Neutrophil (primary cell): ENCODE measurements around the gene VSX2.

Source experiments
- H3K27ac ChIP-seq: fragments of 200-600 bp; sonication (generic); 2 replicates; pipeline ENCODE4 v1.5.1; 2016; ENCODE audit warnings: mild to moderate bottlenecking, moderate library complexity
- H3K27me3 ChIP-seq: fragments of 200-600 bp; sonication (generic); 2 replicates; pipeline ENCODE4 v1.6.0; 2016; ENCODE audit warnings: mild to moderate bottlenecking
- H3K36me3 ChIP-seq: fragments of 200-600 bp; sonication (generic); 2 replicates; pipeline ENCODE4 v1.5.1; 2017
- H3K4me1 ChIP-seq, 2 experiments: fragments of 200-600 bp in 1 of 2; sonication (generic) in 1 of 2; 1 replicate in 1 of 2; 2 replicates in 1 of 2; pipeline versions ENCODE4 v1.5.1 to v1.6.1; 2013 to 2016; ENCODE audit warnings: low read depth in 1 of 2, low read length in 1 of 2, mild to moderate bottlenecking in 1 of 2, moderate library complexity in 1 of 2; ENCODE audit not compliant: control insufficient read depth in 1 of 2, insufficient read depth in 1 of 2
- H3K4me3 ChIP-seq, 2 experiments: fragments of 200-600 bp in 1 of 2; sonication (generic) in 1 of 2; 1 replicate in 1 of 2; 2 replicates in 1 of 2; pipeline ENCODE4 v1.5.1; 2013 to 2016; ENCODE audit warnings: low read depth in 1 of 2, low read length in 1 of 2, mild to moderate bottlenecking in 1 of 2, moderate library complexity in 1 of 2
- H3K9me3 ChIP-seq: fragments of 200-600 bp; sonication (generic); 2 replicates; pipeline ENCODE4 v1.5.1; 2016
- TF ChIP-seq, protein P1 (sequence below): fragments of 200-600 bp; sonication (generic); IDR thresholded peaks from 2 replicates; pipeline ENCODE4 v1.5.1; 2016; ENCODE audit warnings: antibody characterized with exemption

The VSX2 gene

DNA sequence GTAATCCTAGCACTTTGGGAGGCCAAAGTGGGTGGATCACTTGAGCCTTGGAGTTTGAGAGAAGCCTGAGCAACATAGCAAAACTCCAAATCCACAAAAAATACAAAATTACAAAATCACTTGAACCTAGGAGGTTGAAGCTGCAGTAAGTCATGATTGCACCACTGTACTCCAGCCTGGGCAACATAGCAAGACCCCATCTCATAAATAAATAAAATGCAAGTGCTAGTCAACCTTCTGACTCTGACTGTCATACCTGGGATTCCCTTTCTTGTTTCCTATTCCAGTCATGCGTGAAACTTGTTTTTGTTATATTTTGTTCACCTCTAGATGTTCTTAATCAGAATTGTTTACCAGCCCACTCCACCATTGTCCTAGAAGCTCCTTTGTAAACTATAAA, 32.1 kb downstream of the VSX2 start:
- H3K27ac ChIP-seq = no peak overlapping the region
- H3K36me3 ChIP-seq = no peaks in the 10 kb centered on the region
- H3K27me3 ChIP-seq = peaks cover 23% of the 10 kb centered on the region
- no peaks in the 10 kb centered on the region for H3K4me1 ChIP-seq
- no peaks in the 10 kb centered on the region for H3K9me3 ChIP-seq
- no peak overlapping the region for H3K4me3 ChIP-seq
- TF ChIP-seq, protein P1, sequence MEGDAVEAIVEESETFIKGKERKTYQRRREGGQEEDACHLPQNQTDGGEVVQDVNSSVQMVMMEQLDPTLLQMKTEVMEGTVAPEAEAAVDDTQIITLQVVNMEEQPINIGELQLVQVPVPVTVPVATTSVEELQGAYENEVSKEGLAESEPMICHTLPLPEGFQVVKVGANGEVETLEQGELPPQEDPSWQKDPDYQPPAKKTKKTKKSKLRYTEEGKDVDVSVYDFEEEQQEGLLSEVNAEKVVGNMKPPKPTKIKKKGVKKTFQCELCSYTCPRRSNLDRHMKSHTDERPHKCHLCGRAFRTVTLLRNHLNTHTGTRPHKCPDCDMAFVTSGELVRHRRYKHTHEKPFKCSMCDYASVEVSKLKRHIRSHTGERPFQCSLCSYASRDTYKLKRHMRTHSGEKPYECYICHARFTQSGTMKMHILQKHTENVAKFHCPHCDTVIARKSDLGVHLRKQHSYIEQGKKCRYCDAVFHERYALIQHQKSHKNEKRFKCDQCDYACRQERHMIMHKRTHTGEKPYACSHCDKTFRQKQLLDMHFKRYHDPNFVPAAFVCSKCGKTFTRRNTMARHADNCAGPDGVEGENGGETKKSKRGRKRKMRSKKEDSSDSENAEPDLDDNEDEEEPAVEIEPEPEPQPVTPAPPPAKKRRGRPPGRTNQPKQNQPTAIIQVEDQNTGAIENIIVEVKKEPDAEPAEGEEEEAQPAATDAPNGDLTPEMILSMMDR = no peak

GRCh38 chr14:74275241-74275841, 36.1 kb downstream of the VSX2 start:
- no peaks in the 10 kb centered on the region for H3K4me1 ChIP-seq
- H3K27ac ChIP-seq = no peak overlapping the region
- peaks cover 15% of the 10 kb centered on the region for H3K27me3 ChIP-seq

GRCh38 chr14:74278080-74278479, 38.8 kb downstream of the VSX2 start:
- H3K9me3 ChIP-seq = no peaks in the 10 kb centered on the region
- peaks cover under 1% of the 10 kb centered on the region for H3K36me3 ChIP-seq
- H3K27ac ChIP-seq = no peak overlapping the region
- no peaks in the 10 kb centered on the region for H3K27me3 ChIP-seq
- no peaks in the 10 kb centered on the region for H3K4me1 ChIP-seq
- H3K4me3 ChIP-seq = no peak overlapping the region
- TF ChIP-seq, protein P1 = no peak

More at GRCh38 chr14:74275241-74275841, 36.1 kb downstream of the VSX2 start:
- H3K36me3 ChIP-seq = no peaks in the 10 kb centered on the region
- no peaks in the 10 kb centered on the region for H3K9me3 ChIP-seq
- no peak overlapping the region for H3K4me3 ChIP-seq
- TF ChIP-seq, protein P1 = no peak

DNA sequence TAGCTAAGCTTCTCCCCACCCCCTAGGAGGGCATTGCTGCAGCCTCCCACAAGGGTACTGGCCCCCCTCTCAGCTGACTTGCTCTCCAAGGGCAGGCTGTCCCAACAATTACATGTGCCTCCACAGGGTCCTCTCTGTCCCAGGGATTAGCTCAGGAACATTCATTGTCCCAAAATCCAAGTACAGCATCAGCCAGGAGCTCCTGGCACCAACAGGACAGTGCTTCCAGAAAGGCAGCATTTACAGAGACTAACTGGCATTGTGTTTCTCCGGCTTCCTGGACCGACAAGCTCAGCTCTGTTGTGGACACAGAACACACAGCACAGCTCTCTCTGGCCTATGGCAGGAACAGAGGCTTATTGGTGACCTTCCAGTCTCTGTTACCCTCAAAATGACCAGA, 41.8 kb downstream of the VSX2 start:
- Histone ChIP-seq H3K4me3 (no peak overlapping the region), H3K9me3 (no peaks in the 10 kb centered on the region), H3K27ac (no peak overlapping the region), H3K36me3 (peaks cover 30% of the 10 kb centered on the region), H3K4me1 (no peaks in the 10 kb centered on the region), H3K27me3 (no peaks in the 10 kb centered on the region)
- TF ChIP-seq, protein P1 = no peak

DNA sequence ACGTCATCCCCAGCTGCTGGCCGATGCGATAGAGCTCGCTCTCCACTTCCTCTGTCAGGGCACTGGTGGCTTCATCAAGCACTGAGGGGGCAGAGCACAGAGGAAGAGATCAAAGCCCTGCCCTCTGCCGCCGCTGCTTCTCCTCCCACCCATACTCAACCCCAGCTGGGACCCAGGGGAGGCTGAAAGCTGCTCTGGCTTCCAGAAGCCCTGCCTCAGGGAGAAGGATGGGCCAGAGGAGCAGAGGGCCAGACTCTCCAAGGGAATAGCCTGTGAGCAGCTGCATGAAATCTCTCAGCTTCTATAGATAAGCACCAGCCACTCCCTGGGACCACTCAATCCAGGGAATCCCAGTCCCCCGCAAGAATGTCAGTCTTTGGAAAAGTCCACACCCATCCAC, 47.5 kb downstream of the VSX2 start:
- H3K4me1 ChIP-seq = no peaks in the 10 kb centered on the region
- TF ChIP-seq, protein P1 = no peak
- peaks cover 84% of the 10 kb centered on the region for H3K36me3 ChIP-seq
- no peak overlapping the region for H3K27ac ChIP-seq
- H3K4me3 ChIP-seq = no peak overlapping the region
- no peaks in the 10 kb centered on the region for H3K27me3 ChIP-seq
- H3K9me3 ChIP-seq = no peaks in the 10 kb centered on the region

DNA sequence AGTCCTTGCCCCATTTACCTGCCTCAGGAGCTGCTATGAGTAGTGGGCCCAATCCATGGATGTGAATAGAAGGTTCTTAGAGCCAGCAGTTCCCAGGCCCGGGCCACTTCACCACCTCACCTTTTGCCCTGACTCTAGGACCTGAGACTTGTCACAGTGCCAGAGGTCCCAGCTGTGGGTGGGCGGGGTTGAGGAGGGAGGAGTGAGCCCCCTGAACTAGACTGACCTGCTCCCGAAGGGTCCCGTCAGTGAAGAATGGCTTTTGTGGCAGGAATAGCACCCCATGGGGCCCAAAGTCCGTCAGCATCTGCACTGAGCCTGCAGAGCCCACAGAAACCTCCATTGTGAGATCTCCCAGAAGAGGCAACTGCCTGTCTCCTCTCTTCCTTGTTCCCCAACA, 50.6 kb downstream of the VSX2 start:
- H3K4me3 ChIP-seq = no peak overlapping the region
- no peaks in the 10 kb centered on the region for H3K27me3 ChIP-seq
- no peaks in the 10 kb centered on the region for H3K4me1 ChIP-seq
- TF ChIP-seq, protein P1 = no peak
- no peak overlapping the region for H3K27ac ChIP-seq
- H3K9me3 ChIP-seq = no peaks in the 10 kb centered on the region
- H3K36me3 ChIP-seq = peaks cover 90% of the 10 kb centered on the region
